Body of pancreas (tissue), 4 donors: ENCODE results near the gene UGT2A1. TPM values are rescaled to one million over a fixed set of nuclear protein-coding genes. Genes with fewer than 3 reads are reported as not detected.

Source experiments
- ATAC-seq: fragments of 150-250 bp; one replicate; pipeline ENCODE4 v1.9.1; 2016
- DNase-seq, 4 donors: peaks; one replicate each; pipeline ENCODE4 v3.0.0-alpha.2; 2019
- H3K27ac ChIP-seq, 4 donors: fragments of 200-600 bp; sonication (generic); 1 replicate in 3 of 4; 2 replicates in 1 of 4; pipeline versions ENCODE4 v1.5.1 to v1.6.1; 2016 to 2019; ENCODE audit warnings: mild to moderate bottlenecking in 1 of 4, mixed read lengths in 1 of 4, moderate library complexity in 1 of 4
- H3K27me3 ChIP-seq, 2 donors: fragments of 200-600 bp; sonication (generic); one replicate each; pipeline ENCODE4 v1.6.0; 2016; ENCODE audit warnings: mild to moderate bottlenecking in 1 of 2
- H3K36me3 ChIP-seq, 2 donors: fragments of 200-600 bp; sonication (generic); replicated peaks in 1 of 2; 2 replicates each; pipeline ENCODE4 v1.5.1; 2016; ENCODE audit warnings: low read depth in 2 of 2; ENCODE audit not compliant: insufficient read depth in 1 of 2
- H3K4me1 ChIP-seq: fragments of 200-600 bp; sonication (generic); one replicate; pipeline ENCODE4 v1.6.0; 2016
- H3K4me3 ChIP-seq, 2 donors: fragments of 200-600 bp; sonication (generic); 1 replicate in 1 of 2; 2 replicates in 1 of 2; pipeline ENCODE4 v1.5.1; 2016 to 2019
- H3K9me3 ChIP-seq, 3 donors: fragments of 200-600 bp; sonication (generic); 1 replicate in 2 of 3; 2 replicates in 1 of 3; pipeline ENCODE4 v1.5.1; 2016
- CTCF ChIP-seq, 7 experiments: fragments of 450-650 bp in 4 of 7; fragments of 200-600 bp in 3 of 7; sonication (generic) in 3 of 7; IDR thresholded peaks; one replicate each; pipeline ENCODE4 v1.5.1; 2016 to 2019; ENCODE audit warnings: antibody characterized with exemption in 7 of 7
- POLR2A ChIP-seq, 3 donors: fragments of 450-650 bp; IDR thresholded peaks; one replicate each; pipeline ENCODE4 v1.6.1; 2016; ENCODE audit warnings: antibody characterized with exemption in 3 of 3, mild to moderate bottlenecking in 2 of 3
- WGBS, 2 donors: methylation state at CpG; one replicate each; pipeline ENCODE4 v1.1.5; 2017; 5-methylcytosine and 5-hydroxymethylcytosine counted together
- intact Hi-C: fragments of 100-400 bp; cut with DNase I; formaldehyde crosslinking; loops from one replicate; pipeline ENCODE4 v1.15.1; 2023
- small RNA-seq: library from RNA; depleted of rRNA; stranded (forward); fragments of <200 nt; gene quantifications from one replicate; pipeline ENCODE3, GENCODE V24; 2016
- total RNA-seq, 2 donors: library from RNA; depleted of rRNA; stranded (reverse); fragments of >200 nt; gene quantifications; one replicate each; pipeline ENCODE4 v1.1.0, GENCODE V29; 2016

UGT2A1 gene
- total RNA-seq, 2 donors from 2014 or later = not detected

- no peak for DNase-seq
- no peak for ATAC-seq
- no peak for TF ChIP-seq CTCF (IDR thresholded peaks at IDR 0.05)
- TF ChIP-seq POLR2A (IDR thresholded peaks at IDR 0.05) = no peak
- Histone ChIP-seq H3K4me1 (no peaks in the 10 kb centered on the region), H3K27ac (no peak overlapping the region), H3K4me3 (no peak overlapping the region), H3K9me3 (no peaks in the 10 kb centered on the region), H3K27me3 (no peaks in the 10 kb centered on the region), H3K36me3 (no peaks in the 10 kb centered on the region)
- intact Hi-C loops = no loop called here
- WGBS, 2 donors = 38 to 61% methylated on average over 6 of the region's 6 CpGs
These were observed 106.8 kb downstream of the UGT2A1 start for GRCh38 chr4:69546134-69546765.

Small RNA genes lying within 50 kb of the gene (small RNA-seq; reads per million reads assigned to genes)
- gene UGT2A2 = not detected

Other genes with a start within 250 kb of the UGT2A1 start
- not detected for gene UGT2B4, start 157.3 kb downstream of the UGT2A1 start, total RNA-seq
- gene UGT2A2, start 13.6 kb downstream of the UGT2A1 start, total RNA-seq = not detected
- gene SULT1B1, start 107.4 kb upstream of the UGT2A1 start, total RNA-seq = 1 to 10 TPM; 1.8 to 4.0 TPM
- 1 to 10 TPM in 1 of 2 donors, not detected in 1; 1.3 TPM for gene SULT1E1, start 206.9 kb upstream of the UGT2A1 start, total RNA-seq